ENCODE measurements around the gene AIP. TPM values are rescaled to one million over a fixed set of nuclear protein-coding genes. Genes with fewer than 3 reads are reported as not detected.

Gene AIP
- total RNA-seq, 4 donors from 2014 or later, result 30.5 to 58.4 (median 42.2) TPM

- Histone ChIP-seq H3K27me3 (no peaks in the 10 kb centered on the region), H3K4me1 (no peaks in the 10 kb centered on the region), H3K27ac (no peak overlapping the region), H3K4me3 (no peak overlapping the region), H3K9me3 (no peaks in the 10 kb centered on the region), H3K36me3 (peaks cover 91% of the 10 kb centered on the region)
- TF ChIP-seq EP300 (IDR thresholded peaks at IDR 0.05) (no peak), POLR2A (IDR thresholded peaks at IDR 0.05) (no peak), CTCF (IDR thresholded peaks at IDR 0.05) (no peak), POLR2AphosphoS5 (IDR thresholded peaks at IDR 0.05) (no peak)
- 96% methylated on average over 62 of the region's 65 CpGs for WGBS
- peak in 1 of 2 donors; percentile 78 for DNase-seq (ENCODE audit: low spot score in 2 of 2)
Observed at GRCh38 chr11:67493548-67494370, 10.9 kb downstream of the AIP start.

DNA sequence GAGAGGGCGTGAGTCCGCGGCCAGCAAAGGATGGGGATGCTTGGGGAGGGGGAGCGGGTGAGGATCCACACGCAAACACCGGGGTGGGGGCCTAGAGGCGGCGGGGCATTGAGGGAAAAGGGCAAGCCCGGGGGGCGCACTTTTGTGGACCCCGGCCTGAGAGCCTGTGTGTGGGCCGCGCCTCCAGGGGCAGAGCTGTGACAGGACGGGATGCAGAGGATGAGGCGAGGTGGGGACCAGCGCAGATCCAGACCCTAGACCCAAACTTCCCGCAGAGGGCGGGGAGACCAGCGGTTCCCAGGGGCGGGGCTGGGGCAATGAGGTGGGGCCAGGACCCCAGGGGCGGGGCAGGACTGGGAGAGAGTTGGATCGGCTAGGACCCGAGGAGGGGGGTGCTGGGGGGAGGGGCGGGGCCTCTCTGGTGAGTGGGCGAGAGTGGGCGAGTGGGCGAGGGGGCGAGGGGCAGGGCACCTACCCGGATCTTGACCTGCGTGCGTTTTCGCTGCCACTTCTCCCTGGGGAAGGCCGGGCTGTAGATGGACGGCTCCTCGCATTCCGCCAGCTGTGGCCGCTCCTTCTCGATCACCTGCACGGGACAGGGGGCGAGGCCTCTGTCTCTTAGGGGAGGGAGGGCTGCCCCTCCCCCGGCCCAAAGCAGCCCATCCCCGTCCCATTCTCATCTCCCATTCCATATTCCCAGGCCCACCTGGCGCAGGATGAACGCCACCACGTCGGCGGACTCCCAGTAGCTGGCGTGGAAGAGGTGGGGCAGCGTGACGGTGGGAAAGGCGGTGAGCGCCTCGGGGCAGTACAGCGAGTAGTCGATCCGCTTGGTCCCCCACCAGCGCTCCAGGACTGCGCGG, 11.8 kb downstream of the AIP start:
- no peaks in the 10 kb centered on the region for H3K27me3 ChIP-seq
- no peak for DNase-seq (ENCODE audit: low spot score in 2 of 2)
- H3K4me3 ChIP-seq, result no peak overlapping the region
- no peaks in the 10 kb centered on the region for H3K4me1 ChIP-seq
- H3K9me3 ChIP-seq, result no peaks in the 10 kb centered on the region
- H3K27ac ChIP-seq, result no peak overlapping the region
- no peak for TF ChIP-seq POLR2A (IDR thresholded peaks at IDR 0.05)
- 93% methylated on average over 49 of the region's 59 CpGs for WGBS
- peaks cover 84% of the 10 kb centered on the region for H3K36me3 ChIP-seq

DNA sequence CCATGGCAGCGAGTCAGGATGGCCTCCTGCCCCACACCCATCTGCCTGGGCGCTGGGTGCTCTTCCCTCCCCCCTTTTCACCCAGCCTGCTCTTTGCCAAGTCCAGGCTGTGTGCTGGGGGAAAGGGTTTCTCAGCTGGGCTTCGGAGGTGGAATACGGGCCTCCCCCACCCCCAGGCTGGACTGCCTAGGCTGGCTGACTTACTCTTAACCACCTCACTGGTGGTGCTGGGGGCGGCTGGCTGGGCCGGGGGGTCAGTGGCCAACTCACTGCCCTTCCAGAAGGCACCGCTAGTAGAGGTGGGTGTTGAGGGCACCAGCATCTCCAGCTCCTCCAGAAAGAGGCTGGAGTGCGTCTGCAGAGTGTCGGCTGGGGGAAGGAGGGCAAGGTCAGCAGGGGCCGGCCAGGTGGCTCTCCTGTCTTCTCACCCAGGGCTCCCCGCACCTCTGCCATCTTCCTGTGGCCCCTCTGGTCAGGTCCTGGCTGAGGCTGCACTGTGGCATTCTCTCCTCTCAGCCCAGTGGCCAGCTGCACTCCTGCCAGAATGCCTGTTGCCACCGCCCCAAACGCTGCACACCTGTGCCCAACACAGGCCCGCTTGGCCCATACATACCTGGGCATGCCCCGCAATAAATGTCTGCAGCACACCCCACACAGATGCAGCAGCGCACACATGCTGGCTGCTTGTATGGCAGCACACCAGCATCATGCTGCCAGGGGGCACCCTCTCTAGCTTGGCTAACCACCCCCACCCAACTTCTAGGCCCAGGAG, 12.6 kb downstream of the AIP start:
- H3K27ac ChIP-seq, result no peak overlapping the region
- no peaks in the 10 kb centered on the region for H3K27me3 ChIP-seq
- DNase-seq (ENCODE audit: low spot score in 2 of 2), result no peak
- 97% methylated on average over 5 of the region's 16 CpGs for WGBS
- H3K36me3 ChIP-seq, result peaks cover 76% of the 10 kb centered on the region
- no peaks in the 10 kb centered on the region for H3K4me1 ChIP-seq
- no peaks in the 10 kb centered on the region for H3K9me3 ChIP-seq
- TF ChIP-seq POLR2A (IDR thresholded peaks at IDR 0.05) (no peak), CTCF (IDR thresholded peaks at IDR 0.05) (no peak), POLR2AphosphoS5 (IDR thresholded peaks at IDR 0.05) (no peak), EP300 (IDR thresholded peaks at IDR 0.05) (no peak)
- no peak overlapping the region for H3K4me3 ChIP-seq

GRCh38 chr11:67496113-67496512, 13.3 kb downstream of the AIP start:
- no peak for DNase-seq (ENCODE audit: low spot score in 2 of 2)
- no peak overlapping the region for H3K4me3 ChIP-seq
- H3K27ac ChIP-seq, result no peak overlapping the region
- peaks cover 69% of the 10 kb centered on the region for H3K36me3 ChIP-seq
- no peaks in the 10 kb centered on the region for H3K9me3 ChIP-seq
- WGBS, result 94% methylated on average over 10 of the region's 12 CpGs
- no peaks in the 10 kb centered on the region for H3K4me1 ChIP-seq
- no peaks in the 10 kb centered on the region for H3K27me3 ChIP-seq
- TF ChIP-seq POLR2AphosphoS5 (IDR thresholded peaks at IDR 0.05) (no peak), POLR2A (IDR thresholded peaks at IDR 0.05) (no peak), EP300 (IDR thresholded peaks at IDR 0.05) (no peak), CTCF (IDR thresholded peaks at IDR 0.05) (no peak)

DNA sequence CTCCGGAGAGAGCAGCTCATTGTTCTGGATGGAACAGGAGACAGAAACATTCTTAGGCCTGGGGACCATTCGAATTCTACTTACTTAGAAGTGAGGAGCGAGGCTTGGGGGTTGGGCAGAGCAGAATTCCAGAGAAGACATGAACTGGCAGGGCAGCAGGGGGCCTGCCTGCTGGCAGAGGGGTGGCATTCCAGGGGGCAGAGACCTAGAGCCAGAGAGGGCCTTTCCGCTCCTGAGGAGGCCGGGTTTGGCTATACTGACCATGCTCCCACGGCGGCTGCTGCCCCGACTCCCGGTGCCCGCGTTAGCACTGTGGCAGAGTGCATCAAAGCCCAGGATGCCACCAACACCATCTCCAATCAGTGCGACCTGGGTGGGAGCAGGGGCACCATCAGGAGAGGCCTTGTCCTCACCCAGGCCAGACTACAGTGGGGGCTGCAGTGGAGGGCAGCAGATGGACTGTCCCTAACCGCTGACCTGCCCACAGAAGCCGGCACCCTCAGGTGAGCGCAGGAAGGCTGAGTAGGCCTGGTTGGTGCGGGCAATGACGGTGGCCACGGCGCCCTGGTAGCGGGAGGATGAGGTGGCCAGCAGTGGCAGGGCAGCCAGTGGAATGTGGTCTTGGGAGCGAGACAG, 14.9 kb downstream of the AIP start:
- no peaks in the 10 kb centered on the region for H3K4me1 ChIP-seq
- H3K36me3 ChIP-seq, result peaks cover 53% of the 10 kb centered on the region
- no peak overlapping the region for H3K4me3 ChIP-seq
- no peaks in the 10 kb centered on the region for H3K9me3 ChIP-seq
- H3K27ac ChIP-seq, result no peak overlapping the region
- no peak for TF ChIP-seq CTCF (IDR thresholded peaks at IDR 0.05)
- TF ChIP-seq POLR2A (IDR thresholded peaks at IDR 0.05), result no peak
- TF ChIP-seq POLR2AphosphoS5 (IDR thresholded peaks at IDR 0.05), result no peak
- no peak for TF ChIP-seq EP300 (IDR thresholded peaks at IDR 0.05)
- DNase-seq (ENCODE audit: low spot score in 2 of 2), result peak in 1 of 2 donors; percentile 74
- H3K27me3 ChIP-seq, result no peaks in the 10 kb centered on the region
- 92% methylated on average over 10 of the region's 21 CpGs for WGBS

Measured in suprapubic skin (tissue), 4 donors.